ENCODE measurements around the gene RUSC2. TPM values are rescaled to one million over a fixed set of nuclear protein-coding genes. Genes with fewer than 3 reads are reported as not detected.
"Not testable (repeated sequence)": the region's sequence is repeated elsewhere in the genome, so short reads cannot be mapped to it uniquely, and the experiment has no call there.

Gene RUSC2
- total RNA-seq, 1 experiment from 2014 or later = 11.6 TPM

GRCh38 chr9:35533398-35533797 is 43.5 kb downstream of the RUSC2 start:
- H3K27me3 ChIP-seq (ENCODE audit: insufficient read depth, low read length) = no peaks in the 10 kb centered on the region
- no peaks in the 10 kb centered on the region for H3K36me3 ChIP-seq (ENCODE audit: control insufficient read depth in 1 of 2, insufficient read depth in 2 of 2, low read length in 2 of 2)
- no peak overlapping the region for H2AFZ ChIP-seq (ENCODE audit: low read depth, low read length, poor library complexity, severe bottlenecking)
- no peaks in the 10 kb centered on the region for H3K79me2 ChIP-seq (ENCODE audit: insufficient read depth, low read length)
- H3K9ac ChIP-seq (ENCODE audit: low read length) = no peak overlapping the region
- no peaks in the 10 kb centered on the region; the same call in 1 of the 2 replicates for H4K20me1 ChIP-seq (ENCODE audit: insufficient read depth)
- H3K9me2 ChIP-seq (ENCODE audit: insufficient read depth) = no peaks in the 10 kb centered on the region
- no peak for ATAC-seq
- no peak for DNase-seq (ENCODE audit: low read depth, low spot score)
- TF ChIP-seq CBX3 (IDR thresholded peaks at IDR 0.05; ENCODE audit: low read depth) (no peak), ELF1 (IDR thresholded peaks at IDR 0.05; ENCODE audit: borderline replicate concordance, low read depth) (no peak), RAD21 (IDR thresholded peaks at IDR 0.05; ENCODE audit: low read depth) (no peak)
- no TSS peak for BruUV-seq (replicated peaks)
- no peaks in the 10 kb centered on the region for H3K9me3 ChIP-seq (ENCODE audit: control insufficient read depth in 1 of 2, insufficient read depth in 1 of 2, low read depth in 1 of 2, low read length in 2 of 2)
- RAD21 ChIA-PET (ENCODE audit: low non-redundant PET in 1 of 2, low total read pairs in 2 of 2, uncharacterized antibody in 2 of 2, unreplicated experiment in 2 of 2) = no interaction called here
- no peak overlapping the region for H3K4me2 ChIP-seq (ENCODE audit: low read length)
- POLR2A ChIA-PET = no interaction called here
- CTCF ChIA-PET = no interaction called here
- intact Hi-C loops (cut with micrococcal nuclease) = no loop called here
- no peak overlapping the region for H3K4me3 ChIP-seq (replicated peaks in 1 of 2; ENCODE audit: low read depth in 1 of 2, low read length in 2 of 2)
- H3K4me1 ChIP-seq (ENCODE audit: control insufficient read depth in 1 of 2, insufficient read depth in 2 of 2, low read length in 2 of 2) = peaks cover 2 to 8% of the 10 kb centered on the region in 2 experiments; a peak in 1 of 4 replicates
- H3K27ac ChIP-seq (ENCODE audit: low read depth, low read length) = no peak overlapping the region

GRCh38 chr9:35534921-35535320 is 45.0 kb downstream of the RUSC2 start:
- H3K9me2 ChIP-seq (ENCODE audit: insufficient read depth); H3K4me3 ChIP-seq (replicated peaks in 1 of 2; ENCODE audit: low read depth in 1 of 2, low read length in 2 of 2); H4K20me1 ChIP-seq (ENCODE audit: insufficient read depth); H3K79me2 ChIP-seq (ENCODE audit: insufficient read depth, low read length); H3K4me1 ChIP-seq (ENCODE audit: control insufficient read depth in 1 of 2, insufficient read depth in 2 of 2, low read length in 2 of 2); H3K27ac ChIP-seq (ENCODE audit: low read depth, low read length); H3K36me3 ChIP-seq (ENCODE audit: control insufficient read depth in 1 of 2, insufficient read depth in 2 of 2, low read length in 2 of 2); H2AFZ ChIP-seq (ENCODE audit: low read depth, low read length, poor library complexity, severe bottlenecking); DNase-seq (ENCODE audit: low read depth, low spot score); ATAC-seq; intact Hi-C loops (cut with micrococcal nuclease); H3K4me2 ChIP-seq (ENCODE audit: low read length); H3K9me3 ChIP-seq (ENCODE audit: control insufficient read depth in 1 of 2, insufficient read depth in 1 of 2, low read depth in 1 of 2, low read length in 2 of 2); H3K9ac ChIP-seq (ENCODE audit: low read length); BruUV-seq (replicated peaks); H3K27me3 ChIP-seq (ENCODE audit: insufficient read depth, low read length): not testable (repeated sequence)
- RAD21 ChIA-PET (ENCODE audit: low non-redundant PET in 1 of 2, low total read pairs in 2 of 2, uncharacterized antibody in 2 of 2, unreplicated experiment in 2 of 2) = interaction anchor here in 1 of 2 experiments (0.6 kb wide), 1 partner anchor 724 kb away, joined by 4 read pairs; no protein-coding TSS in a partner anchor
- POLR2A ChIA-PET = interaction anchor here (0.7 kb wide), 1 partner anchor 631 kb away, joined by 3 read pairs; no protein-coding TSS in a partner anchor
- CTCF ChIA-PET = interaction anchor here (1.2 kb wide), 1 partner anchor 19 kb away, joined by 5 read pairs; no protein-coding TSS in a partner anchor

All from HCT116 (cell line).